Measurements from ENCODE around the gene SYNPO2. TPM values are rescaled to one million over a fixed set of nuclear protein-coding genes. Genes with fewer than 3 reads are reported as not detected.
"Not testable (repeated sequence)": the region's sequence is repeated elsewhere in the genome, so short reads cannot be mapped to it uniquely, and the experiment has no call there.

The SYNPO2 gene
- total RNA-seq, 1 donor from 2014 or later = 109 TPM

DNA sequence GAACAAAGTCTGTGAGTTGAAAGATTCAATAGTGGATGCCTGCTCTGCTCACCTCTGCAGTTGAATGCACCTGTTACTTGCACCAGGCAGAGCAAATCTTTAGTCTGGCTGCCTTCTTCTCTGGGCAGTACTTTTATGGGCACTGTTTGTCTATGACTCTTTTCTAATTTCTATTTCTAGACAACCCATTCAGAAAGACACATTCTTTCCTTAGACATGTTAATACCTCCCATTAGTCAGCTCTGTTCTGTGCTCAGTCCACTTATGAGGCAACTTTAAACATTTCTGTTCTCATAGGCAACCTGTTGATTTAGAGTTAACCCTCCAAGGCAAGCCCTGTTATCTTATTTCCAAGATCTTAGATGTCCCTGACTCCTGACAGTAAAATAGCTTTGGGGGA lies 108.9 kb downstream of the SYNPO2 start:
- no peak for DNase-seq (ENCODE audit: extremely low spot score in 2 of 2)
- Histone ChIP-seq H3K4me3 (no peak overlapping the region), H3K36me3 (no peaks in the 10 kb centered on the region), H3K27ac (peak overlapping the region; percentile 49), H3K27me3 (no peaks in the 10 kb centered on the region), H3K9me3 (no peaks in the 10 kb centered on the region), H3K4me1 (peaks cover 18% of the 10 kb centered on the region)
- intact Hi-C loops (cut with DNase I) = no loop called here
- TF ChIP-seq POLR2A (IDR thresholded peaks at IDR 0.05) (no peak), POLR2AphosphoS5 (IDR thresholded peaks at IDR 0.05; ENCODE audit: insufficient read depth in 1 of 2, low read depth in 1 of 2) (no peak)
- TF ChIP-seq, protein P1, sequence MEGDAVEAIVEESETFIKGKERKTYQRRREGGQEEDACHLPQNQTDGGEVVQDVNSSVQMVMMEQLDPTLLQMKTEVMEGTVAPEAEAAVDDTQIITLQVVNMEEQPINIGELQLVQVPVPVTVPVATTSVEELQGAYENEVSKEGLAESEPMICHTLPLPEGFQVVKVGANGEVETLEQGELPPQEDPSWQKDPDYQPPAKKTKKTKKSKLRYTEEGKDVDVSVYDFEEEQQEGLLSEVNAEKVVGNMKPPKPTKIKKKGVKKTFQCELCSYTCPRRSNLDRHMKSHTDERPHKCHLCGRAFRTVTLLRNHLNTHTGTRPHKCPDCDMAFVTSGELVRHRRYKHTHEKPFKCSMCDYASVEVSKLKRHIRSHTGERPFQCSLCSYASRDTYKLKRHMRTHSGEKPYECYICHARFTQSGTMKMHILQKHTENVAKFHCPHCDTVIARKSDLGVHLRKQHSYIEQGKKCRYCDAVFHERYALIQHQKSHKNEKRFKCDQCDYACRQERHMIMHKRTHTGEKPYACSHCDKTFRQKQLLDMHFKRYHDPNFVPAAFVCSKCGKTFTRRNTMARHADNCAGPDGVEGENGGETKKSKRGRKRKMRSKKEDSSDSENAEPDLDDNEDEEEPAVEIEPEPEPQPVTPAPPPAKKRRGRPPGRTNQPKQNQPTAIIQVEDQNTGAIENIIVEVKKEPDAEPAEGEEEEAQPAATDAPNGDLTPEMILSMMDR (IDR thresholded peaks at IDR 0.05) = no peak

DNA sequence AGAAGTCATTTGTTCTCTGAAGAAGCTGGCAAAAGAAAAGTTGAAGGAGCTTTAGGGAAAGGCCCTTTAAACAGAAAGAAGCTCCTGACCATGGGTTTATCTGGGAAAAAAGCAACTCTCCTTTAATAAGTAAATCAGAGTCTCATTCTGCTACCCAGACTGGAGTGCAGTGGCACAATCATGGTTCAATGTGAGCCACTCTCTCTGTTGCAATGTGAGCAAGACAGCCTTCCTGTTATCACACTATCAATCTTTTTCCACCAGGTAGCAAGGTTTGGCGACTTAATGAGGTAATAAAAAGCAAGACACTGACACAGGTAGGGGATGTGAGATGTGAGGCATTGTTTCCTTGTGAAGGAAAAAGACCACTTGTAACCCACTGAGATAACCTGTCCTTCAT lies 111.3 kb downstream of the SYNPO2 start:
- intact Hi-C loops (cut with DNase I) = no loop called here
- H3K36me3 ChIP-seq = no peaks in the 10 kb centered on the region
- H3K27ac ChIP-seq = peak overlapping the region; percentile 52
- TF ChIP-seq, protein P1 (IDR thresholded peaks at IDR 0.05) = no peak
- TF ChIP-seq POLR2A (IDR thresholded peaks at IDR 0.05) = no peak
- no peak for TF ChIP-seq POLR2AphosphoS5 (IDR thresholded peaks at IDR 0.05; ENCODE audit: insufficient read depth in 1 of 2, low read depth in 1 of 2)
- H3K4me1 ChIP-seq = peaks cover 12% of the 10 kb centered on the region
- no peak overlapping the region for H3K4me3 ChIP-seq
- no peaks in the 10 kb centered on the region for H3K27me3 ChIP-seq
- DNase-seq (ENCODE audit: extremely low spot score in 2 of 2) = no peak
- no peaks in the 10 kb centered on the region for H3K9me3 ChIP-seq

DNA sequence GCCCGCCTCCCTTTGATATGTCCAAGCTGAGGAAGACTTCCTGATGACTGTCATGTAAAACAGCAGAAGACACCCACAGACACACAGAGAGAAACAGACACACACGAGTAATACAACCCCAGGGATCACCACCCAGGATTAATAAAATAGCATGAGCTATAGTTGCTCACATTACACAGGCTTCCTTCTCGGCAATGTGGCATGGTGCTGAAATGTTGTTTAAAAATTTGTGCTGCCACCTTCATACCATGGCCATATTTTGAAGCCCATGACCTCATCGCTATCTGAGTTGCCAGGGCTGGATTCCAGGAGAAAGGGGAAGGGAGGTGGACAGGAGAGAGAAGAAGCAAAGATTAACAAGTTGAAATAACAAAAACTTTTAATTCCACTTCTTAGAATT lies 111.7 kb downstream of the SYNPO2 start:
- no peaks in the 10 kb centered on the region for H3K9me3 ChIP-seq
- no peaks in the 10 kb centered on the region for H3K27me3 ChIP-seq
- no peaks in the 10 kb centered on the region for H3K36me3 ChIP-seq
- peaks cover 12% of the 10 kb centered on the region for H3K4me1 ChIP-seq
- DNase-seq (ENCODE audit: extremely low spot score in 2 of 2) = no peak
- TF ChIP-seq POLR2AphosphoS5 (IDR thresholded peaks at IDR 0.05; ENCODE audit: insufficient read depth in 1 of 2, low read depth in 1 of 2) (no peak), POLR2A (IDR thresholded peaks at IDR 0.05) (no peak)
- TF ChIP-seq, protein P1 (IDR thresholded peaks at IDR 0.05) = no peak
- peak overlapping the region; percentile 52 for H3K27ac ChIP-seq
- no peak overlapping the region for H3K4me3 ChIP-seq
- intact Hi-C loops (cut with DNase I) = no loop called here

DNA sequence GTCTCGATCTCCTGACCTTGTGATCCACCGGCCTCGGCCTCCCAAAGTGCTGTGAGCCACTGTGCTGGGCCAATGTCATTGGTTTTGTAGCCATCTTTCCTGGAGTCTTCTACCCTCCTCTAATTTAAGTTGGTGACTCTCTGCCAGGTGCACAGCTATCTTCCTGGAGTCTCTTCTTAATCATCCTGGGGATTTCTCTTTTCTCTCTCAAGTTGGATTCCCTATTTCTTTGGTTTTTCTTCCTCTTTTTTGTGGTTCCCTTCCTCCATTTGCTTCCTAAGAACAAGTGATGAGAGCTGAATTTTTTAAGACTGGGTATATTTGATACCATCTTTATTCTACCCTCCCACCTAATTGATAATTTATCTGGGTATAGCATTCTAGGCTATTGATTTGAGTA lies 113.8 kb downstream of the SYNPO2 start:
- Histone ChIP-seq H3K9me3 (no peaks in the 10 kb centered on the region), H3K4me3 (no peak overlapping the region), H3K4me1 (peaks cover 12% of the 10 kb centered on the region), H3K36me3 (no peaks in the 10 kb centered on the region), H3K27ac (no peak overlapping the region), H3K27me3 (no peaks in the 10 kb centered on the region)
- no peak for DNase-seq (ENCODE audit: extremely low spot score in 2 of 2)
- no peak for TF ChIP-seq POLR2AphosphoS5 (IDR thresholded peaks at IDR 0.05; ENCODE audit: insufficient read depth in 1 of 2, low read depth in 1 of 2)
- TF ChIP-seq, protein P1 (IDR thresholded peaks at IDR 0.05) = no peak
- intact Hi-C loops (cut with DNase I) = no loop called here

DNA sequence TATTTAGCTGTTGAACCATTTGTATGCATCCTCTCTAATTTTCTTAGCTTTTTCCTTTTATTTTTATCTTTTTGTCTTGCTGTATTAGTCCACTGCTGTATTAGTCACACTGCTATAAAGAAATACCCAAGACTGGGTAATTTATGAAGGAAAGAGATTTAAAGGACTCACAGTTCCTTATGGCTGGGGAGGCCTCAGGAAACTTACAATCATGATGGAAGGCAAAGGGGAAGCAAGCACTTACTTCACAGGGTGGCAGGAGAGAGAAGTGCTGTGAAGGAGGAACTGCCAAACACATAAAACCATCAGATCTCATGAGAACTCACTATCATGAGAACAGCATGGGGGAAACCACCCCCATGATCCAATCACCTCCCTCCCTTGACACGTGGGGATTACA lies 114.3 kb downstream of the SYNPO2 start:
- H3K27me3 ChIP-seq; intact Hi-C loops (cut with DNase I); H3K4me3 ChIP-seq; H3K9me3 ChIP-seq; DNase-seq (ENCODE audit: extremely low spot score in 2 of 2); H3K36me3 ChIP-seq; H3K27ac ChIP-seq: not testable (repeated sequence)
- peaks cover 12% of the 10 kb centered on the region for H3K4me1 ChIP-seq

Data from vagina (tissue), 2 donors.